K562 (cell line): ENCODE measurements around the gene TLR8. TPM values are rescaled to one million over a fixed set of nuclear protein-coding genes. Genes with fewer than 3 reads are reported as not detected.

Experiments
- ATAC-seq: fragments of 200-7000 bp; cut with Tn5 transposase; 3 replicates; pipeline ENCODE4 v1.9.1; 2020; ENCODE audit warnings: moderate library complexity
- BruUV-seq: library from RNA; stranded (reverse); fragments of 400-500 nt; replicated peaks from 2 replicates; lab custom pipeline; 2021; lab: Mats Ljungman, UMichigan
- CTCF ChIA-PET: fragments of 300-600 bp; formaldehyde crosslinking; extraction: SDS; loops from one replicate; lab custom pipeline; 2021; ENCODE audit warnings: low intra/inter-chr PET ratio; lab: Yijun Ruan, JAX
- POLR2A ChIA-PET: fragments of 300-600, 350-650 bp; sonication (Branson Sonifier 250); formaldehyde crosslinking; extraction: SDS; loops from one replicate; lab custom pipeline; 2021; ENCODE audit warnings: antibody characterized with exemption, inconsistent platforms; lab: Yijun Ruan, JAX
- DNase-seq, 4 experiments: peaks; one replicate each; pipeline versions ENCODE4 v3.0.0 to v3.0.0-alpha.2; 2011 to 2018; ENCODE audit warnings: low spot score in 3 of 4, mixed read lengths in 3 of 4; ENCODE audit errors: extremely low read depth in 1 of 4
- FAIRE-seq: peaks from 2 replicates; lab custom pipeline; 2011; peaks lifted over from hg19 to GRCh38; lab: Jason Lieb, UNC
- H2AFZ ChIP-seq: 2 replicates; pipeline ENCODE4 v1.6.0; 2011; ENCODE audit warnings: low read depth, low read length, control low read depth, inconsistent platforms
- H3K27ac ChIP-seq: fragments of 200-600 bp; 3 replicates; pipeline ENCODE4 v1.8.0; 2011; ENCODE audit warnings: low read depth, mild to moderate bottlenecking, control low read depth, inconsistent platforms, low read length, moderate library complexity, mixed read lengths; ENCODE audit errors: extremely low read depth
- H3K27me3 ChIP-seq, 2 experiments: fragments of 300-600 bp in 1 of 2; 2 replicates in 1 of 2; 3 replicates in 1 of 2; pipeline versions ENCODE4 v1.6.0 to v1.8.0; 2011; ENCODE audit warnings: inconsistent platforms in 2 of 2, low read length in 2 of 2, mild to moderate bottlenecking in 1 of 2, mixed read lengths in 1 of 2, moderate library complexity in 1 of 2; ENCODE audit not compliant: control insufficient read depth in 2 of 2, insufficient read depth in 2 of 2
- H3K36me3 ChIP-seq: fragments of 300-600 bp; 3 replicates; pipeline ENCODE4 v1.8.0; 2011; ENCODE audit warnings: mild to moderate bottlenecking, low read length, inconsistent platforms; ENCODE audit not compliant: control insufficient read depth, insufficient read depth
- H3K4me1 ChIP-seq, 2 experiments: fragments of 200-600 bp in 1 of 2; replicated peaks in 1 of 2; 2 replicates in 1 of 2; 3 replicates in 1 of 2; pipeline versions ENCODE4 v1.5.1 to v1.8.0; 2011; ENCODE audit warnings: inconsistent platforms in 2 of 2, low read length in 2 of 2, mild to moderate bottlenecking in 1 of 2, mixed read lengths in 1 of 2, moderate library complexity in 1 of 2; ENCODE audit not compliant: control insufficient read depth in 2 of 2, insufficient read depth in 2 of 2
- H3K4me2 ChIP-seq: 2 replicates; pipeline ENCODE4 v1.6.1; 2011; ENCODE audit warnings: low read length, control low read depth, inconsistent platforms, mixed read lengths; ENCODE audit not compliant: insufficient read depth
- H3K4me3 ChIP-seq: fragments of 200-600 bp; sonication (generic), shearing (Covaris generic); 2 replicates; pipeline ENCODE4 v1.5.1; 2016; ENCODE audit warnings: control low read depth, inconsistent platforms
- H3K79me2 ChIP-seq: fragments of 200-600 bp; 3 replicates; pipeline ENCODE4 v1.8.0; 2011; ENCODE audit warnings: low read length, inconsistent platforms; ENCODE audit not compliant: control insufficient read depth, insufficient read depth
- H3K9ac ChIP-seq, 2 experiments: 2 replicates each; pipeline versions ENCODE4 v1.6.0 to v1.6.1; 2011; ENCODE audit warnings: low read depth in 2 of 2, low read length in 2 of 2, control low read depth in 1 of 2, inconsistent platforms in 1 of 2, mild to moderate bottlenecking in 1 of 2, mixed read lengths in 1 of 2; ENCODE audit not compliant: insufficient read depth in 1 of 2
- H3K9me1 ChIP-seq: one replicate; pipeline ENCODE4 v1.6.0; 2011; ENCODE audit warnings: inconsistent platforms, mild to moderate bottlenecking, low read length, moderate library complexity; ENCODE audit not compliant: control insufficient read depth, insufficient read depth
- H3K9me3 ChIP-seq: replicated peaks from 2 replicates; pipeline ENCODE4 v1.5.1; 2011; ENCODE audit warnings: low read depth, low read length, inconsistent platforms; ENCODE audit not compliant: control insufficient read depth, insufficient read depth
- H4K20me1 ChIP-seq: replicated peaks from 2 replicates; pipeline ENCODE4 v1.6.1; 2011; ENCODE audit warnings: low read length, inconsistent platforms, mixed read lengths; ENCODE audit not compliant: control insufficient read depth, insufficient read depth
- BMI1 ChIP-seq: fragments of 150-350 bp; IDR thresholded peaks from 2 replicates; pipeline ENCODE4 v1.6.1; 2014; ENCODE audit warnings: low read length
- CXXC5 ChIP-seq: fragments of 250-450 bp; sonication (Bioruptor Pico); IDR thresholded peaks from 2 replicates; pipeline ENCODE4 v1.8.0; 2022; ENCODE audit warnings: inconsistent platforms, mild to moderate bottlenecking, moderate library complexity
- ELF4 ChIP-seq: fragments of 450-650 bp; formaldehyde crosslinking; IDR thresholded peaks from 2 replicates; pipeline ENCODE4 v1.4.0; 2022; ENCODE audit warnings: missing genetic modification characterization
- KAT7 ChIP-seq: sonication (generic); formaldehyde crosslinking; IDR thresholded peaks from 2 replicates; pipeline ENCODE4 v1.8.0; 2022; ENCODE audit warnings: missing genetic modification reagents, mild to moderate bottlenecking, borderline replicate concordance
- MED1 ChIP-seq: sonication (generic); formaldehyde crosslinking; IDR thresholded peaks from 2 replicates; pipeline ENCODE4 v1.8.1; 2023; ENCODE audit warnings: missing genetic modification reagents, borderline replicate concordance
- ZNF354B ChIP-seq: fragments of 250-450 bp; sonication (Bioruptor Pico); IDR thresholded peaks from 2 replicates; pipeline ENCODE4 v1.4.0; 2020
- ZSCAN32 ChIP-seq: fragments of 450-650 bp; formaldehyde crosslinking; IDR thresholded peaks from 2 replicates; pipeline ENCODE4 v1.4.0; 2020; ENCODE audit warnings: mild to moderate bottlenecking, moderate library complexity
- WGBS: fragments of 100-300 bp; shearing (Covaris generic); methylation state at CpG from one replicate; pipeline ENCODE4 v1.1.6; 2016; ENCODE audit warnings: low coverage, mixed read lengths; ENCODE audit not compliant: insufficient coverage; ENCODE audit errors: missing lambda C conversion rate; 5-methylcytosine and 5-hydroxymethylcytosine counted together
- in situ Hi-C: fragments of 300-500 bp; cut with MboI; formaldehyde crosslinking; loops from 4 replicates; pipeline ENCODE4 v1.15.0; 2018; ENCODE audit warnings: inconsistent platforms, mixed read lengths
- intact Hi-C: fragments of 100-400 bp; cut with micrococcal nuclease; formaldehyde crosslinking; loops from 2 replicates; pipeline ENCODE4 v1.14.2; 2022
- polyA plus RNA-seq, 8 experiments: library from polyadenylated mRNA; depleted of rRNA in 4 of 8; stranded (reverse) in 5 of 8; unstranded in 3 of 8; fragments of >200 nt; fragmentation: Nextera tagmentation in 2 of 8; fragmentation: Illumina TruSeq in 1 of 8; extraction: Ambion mirVana in 2 of 8; extraction: Trizol in 1 of 8; gene quantifications; 2 replicates each; pipeline versions ENCODE4 v1.2.1 to v1.2.3, GENCODE V29; 2011 to 2014; ENCODE audit warnings: inconsistent platforms in 1 of 8, missing spikeins in 1 of 8
- total RNA-seq, 7 experiments: library from RNA; depleted of rRNA in 6 of 7; stranded (reverse); fragments of >200 nt in 6 of 7; fragmentation: Illumina TruSeq in 2 of 7; extraction: Trizol in 2 of 7; gene quantifications; 2 replicates each; pipeline versions ENCODE4 v1.2.1 to v1.2.3, GENCODE V29; 2011 to 2021; ENCODE audit warnings: low replicate concordance in 1 of 7
- TF ChIP-seq, protein P1 (sequence below), 2 experiments: fragments of 450-650 bp; conservative IDR thresholded peaks; 2 replicates each; pipeline ENCODE4 v1.6.1; 2017; ENCODE audit warnings: mild to moderate bottlenecking in 2 of 2, moderate library complexity in 2 of 2

Gene TLR8
- total and polyA plus RNA-seq, 9 of the 15 experiments (the other 6 are each of a cell fraction or from before 2014, with no cell fraction given), result not detected

GRCh38 chrX:12878536-12878935, 27.9 kb upstream of the TLR8 start:
- no peaks in the 10 kb centered on the region for H3K36me3 ChIP-seq
- H4K20me1 ChIP-seq, result no peaks in the 10 kb centered on the region
- no peak for ATAC-seq
- intact Hi-C loops, result no loop called here
- no peak overlapping the region for H3K4me2 ChIP-seq
- CTCF ChIA-PET, result no interaction called here
- no peaks in the 10 kb centered on the region for H3K79me2 ChIP-seq
- H3K27me3 ChIP-seq, result no peaks in the 10 kb centered on the region; a peak in 1 of 5 replicates
- POLR2A ChIA-PET, result no interaction called here
- H3K4me1 ChIP-seq, result no peaks in the 10 kb centered on the region
- TF ChIP-seq KAT7 (CRISPR knock-in tag) (no peak), CXXC5 (CRISPR knock-in tag) (no peak), ELF4 (no peak), ZNF354B (CRISPR knock-in tag) (no peak), MED1 (CRISPR knock-in tag) (no peak), ZSCAN32 (no peak), BMI1 (no peak)
- TF ChIP-seq, protein P1, sequence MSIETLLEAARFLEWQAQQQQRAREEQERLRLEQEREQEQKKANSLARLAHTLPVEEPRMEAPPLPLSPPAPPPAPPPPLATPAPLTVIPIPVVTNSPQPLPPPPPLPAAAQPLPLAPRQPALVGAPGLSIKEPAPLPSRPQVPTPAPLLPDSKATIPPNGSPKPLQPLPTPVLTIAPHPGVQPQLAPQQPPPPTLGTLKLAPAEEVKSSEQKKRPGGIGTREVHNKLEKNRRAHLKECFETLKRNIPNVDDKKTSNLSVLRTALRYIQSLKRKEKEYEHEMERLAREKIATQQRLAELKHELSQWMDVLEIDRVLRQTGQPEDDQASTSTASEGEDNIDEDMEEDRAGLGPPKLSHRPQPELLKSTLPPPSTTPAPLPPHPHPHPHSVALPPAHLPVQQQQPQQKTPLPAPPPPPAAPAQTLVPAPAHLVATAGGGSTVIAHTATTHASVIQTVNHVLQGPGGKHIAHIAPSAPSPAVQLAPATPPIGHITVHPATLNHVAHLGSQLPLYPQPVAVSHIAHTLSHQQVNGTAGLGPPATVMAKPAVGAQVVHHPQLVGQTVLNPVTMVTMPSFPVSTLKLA (conservative IDR thresholded peaks at IDR 0.05), result no peak
- H2AFZ ChIP-seq, result no peak overlapping the region
- in situ Hi-C loops, result no loop called here
- no peak overlapping the region for H3K4me3 ChIP-seq
- no peak for DNase-seq
- H3K27ac ChIP-seq, result no peak overlapping the region
- no peak overlapping the region for H3K9ac ChIP-seq
- BruUV-seq, result no TSS peak
- 0% methylated on average over 1 of the region's 1 CpG for WGBS
- H3K9me3 ChIP-seq, result no peaks in the 10 kb centered on the region
- H3K9me1 ChIP-seq, result no peaks in the 10 kb centered on the region
- FAIRE-seq, result no peak
